Epidermal melanocyte (primary cell): ENCODE measurements around the gene HDAC4.

Experiments used
- DNase-seq: peaks from one replicate; pipeline ENCODE4 v3.0.0; 2011; ENCODE audit warnings: low spot score; ENCODE audit not compliant: insufficient read length

The HDAC4 gene

DNA sequence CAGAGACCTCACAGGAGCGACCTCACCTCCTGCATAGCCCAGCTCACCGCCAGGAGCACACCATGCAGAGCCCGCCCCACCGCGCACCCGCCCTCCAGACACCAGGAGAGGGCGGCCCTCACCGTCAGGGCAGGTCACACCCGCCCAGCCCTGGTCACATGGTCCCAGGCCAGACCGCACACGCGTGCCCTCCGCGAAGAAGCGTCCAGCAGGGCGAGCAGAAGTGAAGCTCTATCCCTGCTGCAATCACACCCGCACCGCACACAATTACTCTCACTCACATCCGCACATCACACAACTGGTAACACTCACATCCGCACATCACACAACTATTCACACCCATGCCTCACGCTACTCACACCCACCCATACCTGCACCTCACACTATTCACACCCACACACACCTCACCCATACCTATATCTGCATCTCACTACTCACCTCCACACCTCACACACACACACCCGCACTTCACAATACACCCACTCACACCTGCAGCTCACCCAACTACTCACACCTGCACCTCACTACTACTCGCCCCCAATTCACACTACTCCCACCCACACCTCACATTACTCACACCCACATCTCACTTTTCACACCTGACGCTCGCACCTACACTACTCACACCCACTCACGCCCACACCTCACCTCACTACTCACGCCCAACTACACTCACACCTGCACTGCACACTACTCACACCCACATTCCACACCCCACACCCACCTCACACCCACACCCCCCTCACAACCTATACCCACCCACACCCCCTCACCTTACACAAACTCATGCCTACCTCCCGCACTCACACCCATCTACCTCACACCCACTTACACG lies 242.0 kb downstream of the HDAC4 start:
- no peak for DNase-seq

DNA sequence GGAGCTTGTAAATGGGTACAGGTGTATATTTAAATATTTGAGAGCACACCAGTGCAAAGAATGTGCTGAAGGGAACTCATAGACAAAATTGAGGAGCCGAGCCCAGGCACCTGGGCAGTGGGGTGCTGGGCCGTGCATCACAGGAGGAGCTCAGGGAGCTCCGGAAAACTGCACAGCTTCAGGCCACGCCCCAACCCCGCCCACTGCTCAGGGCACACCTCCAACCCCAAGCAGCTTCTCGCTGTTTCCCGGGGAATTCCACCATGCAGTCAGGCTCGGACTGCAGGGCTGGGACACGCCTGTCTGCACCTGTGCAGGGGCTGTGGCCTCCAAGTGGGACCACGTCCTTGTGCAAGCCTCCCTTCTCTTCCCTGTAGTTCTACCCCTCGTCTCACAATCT lies 243.0 kb downstream of the HDAC4 start:
- no peak for DNase-seq

DNA sequence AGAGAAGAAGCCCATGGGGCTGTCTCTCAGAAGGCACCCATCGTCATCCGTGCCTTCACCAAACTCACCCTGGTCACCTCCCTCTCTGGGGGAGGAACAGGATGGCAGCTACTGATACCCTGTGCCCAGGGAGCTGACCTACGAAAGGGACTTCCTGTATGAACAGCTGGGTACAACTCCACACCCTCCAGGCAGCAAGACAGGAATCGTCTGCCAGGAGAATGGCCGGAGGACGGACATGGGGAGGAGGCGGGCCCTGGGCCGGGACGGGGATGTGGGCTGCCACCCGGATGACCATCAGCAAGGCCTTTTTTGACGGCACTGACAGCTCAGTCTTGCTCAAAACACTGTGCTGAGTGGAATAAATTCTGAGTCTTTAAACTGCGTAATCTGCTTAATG lies 243.6 kb downstream of the HDAC4 start:
- no peak for DNase-seq

DNA sequence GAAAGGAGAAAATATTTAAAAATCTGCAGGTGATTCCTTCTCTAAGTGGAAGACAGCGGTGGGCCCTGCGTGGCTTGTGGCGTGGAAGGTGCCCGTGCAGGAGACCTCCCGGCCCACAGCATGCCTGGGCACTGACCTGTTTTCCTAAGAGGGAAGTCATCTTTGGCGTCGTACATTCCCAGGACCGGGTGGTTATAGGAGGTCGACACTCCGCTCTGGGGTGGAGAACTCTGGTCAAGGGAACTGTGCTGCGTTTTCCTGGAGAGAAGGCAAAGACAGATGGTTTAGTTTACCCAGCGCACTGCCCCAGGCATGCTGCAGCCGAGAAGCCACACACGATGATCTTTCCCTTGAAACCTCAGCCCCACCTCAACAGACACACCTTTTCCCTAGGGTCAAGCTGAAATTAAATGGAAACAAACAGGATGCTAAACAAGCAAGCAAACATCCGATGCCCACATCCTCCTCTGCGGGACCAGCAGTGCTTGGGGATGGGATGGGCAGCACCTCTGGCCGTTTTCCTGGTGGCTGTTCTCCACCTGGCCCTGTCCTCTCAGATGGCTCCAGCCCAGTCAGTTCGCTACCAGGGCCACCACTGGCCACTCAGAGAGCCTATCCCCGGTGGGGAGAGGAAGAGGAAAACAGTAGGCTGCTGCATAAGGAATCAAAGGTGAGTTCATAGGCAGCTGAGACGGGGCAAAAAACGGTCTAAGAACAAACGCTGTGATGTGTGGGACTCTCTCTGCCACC lies 244.1 kb downstream of the HDAC4 start:
- DNase-seq, result no peak

DNA sequence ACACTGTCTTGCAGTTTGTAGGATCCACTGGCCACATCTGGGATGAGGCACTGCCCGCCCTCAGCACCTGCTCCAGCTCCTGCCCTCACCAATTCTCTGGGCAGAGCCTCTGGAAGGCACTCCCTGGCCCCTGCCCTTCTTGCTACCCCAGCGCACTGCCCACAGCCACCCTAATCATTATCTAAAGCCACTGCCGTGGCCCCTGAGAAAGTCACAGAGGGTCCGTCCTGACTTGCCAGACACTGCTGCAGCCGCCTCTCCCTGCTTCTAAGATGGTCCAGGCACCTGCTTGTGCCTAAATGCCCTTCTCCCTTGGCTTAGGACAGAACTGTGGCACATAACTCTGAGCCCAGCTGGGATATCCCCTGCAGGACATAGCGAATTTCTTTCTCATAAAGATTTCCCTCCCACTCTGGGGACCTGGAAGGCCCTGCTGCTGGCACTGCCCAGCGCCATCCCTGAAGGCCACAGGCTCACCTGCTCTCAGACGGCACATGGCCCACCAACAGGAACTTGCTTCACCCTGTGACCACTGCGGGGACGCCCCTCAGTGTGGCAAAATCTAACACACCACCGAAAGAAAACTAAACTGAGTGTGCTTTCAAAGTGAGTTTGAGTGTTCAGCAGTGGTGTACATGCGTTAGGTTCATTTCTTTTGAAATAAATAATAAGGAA lies 244.9 kb downstream of the HDAC4 start:
- no peak for DNase-seq

DNA sequence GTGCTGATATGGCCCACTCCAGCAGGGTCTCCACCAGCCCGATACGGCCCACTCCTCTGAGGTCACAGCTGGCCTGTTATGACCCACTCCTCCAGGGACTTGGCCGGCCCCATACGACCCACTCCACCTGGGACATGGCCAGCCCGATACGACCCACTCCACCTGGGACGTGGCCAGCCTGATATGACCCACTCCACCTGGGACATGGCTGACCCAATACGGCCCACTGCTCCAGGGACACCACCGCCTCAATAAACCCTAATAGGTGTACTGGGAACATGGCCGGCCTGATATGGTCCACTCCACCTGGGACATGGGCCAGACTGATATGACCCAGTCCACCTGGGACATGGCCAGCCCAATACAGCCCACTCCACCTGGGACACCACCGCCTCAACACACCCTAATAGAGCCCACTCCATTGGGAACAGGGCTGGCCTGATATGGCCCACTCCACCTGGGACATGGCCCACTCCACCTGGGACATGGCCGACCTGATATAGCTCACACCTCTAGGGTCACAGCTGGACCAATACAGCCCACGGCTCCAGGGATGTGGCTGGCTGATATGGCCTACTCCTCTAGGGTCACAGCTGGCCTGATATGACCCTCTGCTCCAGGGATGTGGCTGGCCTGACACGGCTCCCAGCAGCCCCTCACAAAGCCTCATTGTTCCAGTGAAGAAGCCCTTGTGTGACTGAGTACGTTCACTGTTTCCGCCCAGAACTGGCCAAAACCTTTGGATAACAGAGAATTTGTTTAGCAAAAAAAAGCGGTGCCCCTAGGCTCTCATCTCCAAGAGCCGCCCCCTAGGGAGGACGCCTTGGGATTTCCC lies 245.6 kb downstream of the HDAC4 start:
- peak; percentile 92 for DNase-seq

DNA sequence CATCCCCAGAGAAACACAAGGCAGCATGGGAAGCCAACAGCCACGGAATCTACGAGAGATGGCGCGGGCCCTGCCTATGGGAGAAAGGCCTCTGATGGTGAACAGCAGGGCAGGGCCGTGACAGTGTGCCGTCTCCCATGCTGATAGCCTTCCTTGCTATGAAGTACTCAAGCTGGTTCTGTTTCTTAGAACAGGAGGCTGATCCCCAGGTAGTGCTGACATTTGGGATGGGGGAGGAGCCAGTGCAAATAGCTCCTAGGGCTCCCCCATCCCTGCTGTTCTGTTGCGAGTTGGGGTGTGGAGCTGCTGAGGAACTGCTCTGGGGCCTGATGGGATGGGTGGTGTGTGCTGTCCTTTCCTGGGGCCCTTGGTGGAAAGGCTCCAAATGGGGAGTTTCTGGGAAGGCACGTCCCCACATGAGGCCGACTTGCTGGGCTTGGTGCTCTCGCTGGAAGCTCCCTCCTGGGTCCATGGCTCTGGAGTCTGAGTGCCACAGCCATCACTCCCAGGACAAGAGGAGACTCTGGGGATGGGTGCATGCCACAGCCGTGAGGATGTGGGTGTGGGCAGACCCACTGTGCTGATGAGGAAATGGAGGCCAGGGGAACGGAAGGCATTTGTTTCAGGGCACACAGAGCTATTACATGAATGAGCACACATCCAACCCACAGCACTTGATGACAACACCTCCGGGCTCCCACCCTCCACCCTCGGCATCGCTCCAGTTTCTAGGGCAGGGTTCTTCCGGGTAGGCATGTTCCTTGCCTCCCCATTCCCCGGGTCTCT lies 246.8 kb downstream of the HDAC4 start:
- DNase-seq, result no peak

DNA sequence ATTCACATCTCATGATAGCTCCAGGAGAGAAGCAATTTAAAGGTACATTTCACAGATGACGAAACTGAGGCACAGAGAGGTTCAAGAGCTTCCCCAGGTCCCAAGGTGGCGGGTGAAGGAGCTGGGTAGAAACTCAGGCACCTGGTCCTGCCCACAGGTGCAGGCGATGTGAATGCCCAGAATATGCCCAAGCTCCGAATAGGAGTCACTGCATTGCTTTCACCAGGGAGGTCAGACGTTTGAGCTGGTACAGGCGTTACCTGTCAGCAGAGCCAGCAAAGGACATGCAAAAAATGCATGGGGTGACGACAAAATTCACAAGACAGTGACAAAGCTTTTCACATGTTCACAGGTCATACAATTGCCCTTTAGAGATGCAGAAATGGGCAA lies 247.9 kb downstream of the HDAC4 start:
- no peak for DNase-seq

DNA sequence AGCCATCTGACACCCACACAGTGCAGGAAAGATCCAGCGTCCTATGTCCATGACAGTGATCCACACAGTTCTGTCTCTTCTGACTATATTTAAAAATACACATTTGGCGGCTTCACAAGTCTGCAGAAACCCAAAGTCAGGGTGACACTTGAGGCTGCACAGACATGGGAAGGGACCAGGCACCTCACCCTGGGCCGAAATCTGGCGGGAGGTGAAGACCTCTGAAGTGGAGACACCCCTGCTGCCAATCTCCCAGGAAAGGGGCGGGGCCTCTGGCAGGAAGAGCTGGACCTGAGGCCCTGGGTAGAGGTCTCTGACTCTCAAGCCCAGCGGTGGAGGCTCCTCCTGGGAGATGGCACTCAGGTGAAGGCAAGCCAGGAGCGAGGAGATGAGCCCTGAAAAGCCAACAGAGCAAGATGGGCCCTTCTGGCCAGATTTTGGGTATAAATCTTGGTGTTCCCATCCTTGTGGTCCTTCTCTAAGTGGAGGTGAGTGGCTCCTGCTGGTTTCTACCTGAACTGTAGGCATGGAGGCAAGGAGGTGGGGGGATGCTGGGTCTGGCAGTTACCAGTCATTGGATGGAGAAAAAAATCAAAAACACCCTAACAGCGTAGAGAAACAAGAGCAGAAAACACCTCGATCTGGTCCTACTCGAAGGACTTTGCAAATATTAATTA lies 248.4 kb downstream of the HDAC4 start:
- DNase-seq, result no peak

DNA sequence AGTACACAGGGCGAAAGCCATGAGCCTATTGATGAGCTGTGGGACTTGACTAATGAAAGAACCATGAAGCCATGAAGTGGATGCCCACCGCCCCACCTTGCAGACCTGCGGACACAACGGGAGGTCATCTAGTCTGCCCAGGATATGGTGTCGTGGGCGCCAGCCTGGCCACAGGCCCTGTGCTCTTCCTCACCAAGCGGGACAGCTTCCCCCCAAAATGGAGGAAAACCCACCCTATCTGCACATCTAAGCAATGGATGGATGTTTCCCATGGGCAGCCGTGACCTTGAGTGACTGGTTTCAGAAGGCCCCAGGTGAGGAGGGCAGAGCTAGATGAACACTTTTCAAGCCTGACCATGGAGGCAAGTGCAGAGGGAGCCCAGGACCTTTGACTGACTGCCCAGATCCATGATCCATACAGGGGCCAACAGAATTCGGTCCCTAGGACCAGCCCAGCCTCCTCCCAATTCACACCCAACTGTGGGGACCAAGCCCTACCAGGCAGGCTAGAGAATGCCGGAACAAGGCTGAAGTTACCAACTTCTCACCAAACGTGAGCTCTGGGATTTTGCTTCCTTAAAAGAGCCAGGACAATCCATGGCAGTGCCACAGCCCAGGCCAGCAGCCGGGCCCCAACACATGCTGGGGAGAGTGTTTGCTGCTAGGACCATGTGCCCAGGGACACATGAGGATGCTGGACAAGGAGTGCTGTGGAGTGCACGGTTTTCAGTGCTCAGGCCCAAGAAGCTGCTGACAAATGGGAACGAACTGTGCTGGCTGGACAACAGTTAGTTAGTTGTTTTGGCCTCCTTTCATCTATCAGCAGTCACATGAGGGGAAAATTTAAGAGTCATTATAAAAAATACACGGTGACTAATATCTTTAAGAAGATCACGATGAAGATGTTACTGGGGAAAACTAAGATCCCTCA lies 249.4 kb downstream of the HDAC4 start:
- no peak for DNase-seq

DNA sequence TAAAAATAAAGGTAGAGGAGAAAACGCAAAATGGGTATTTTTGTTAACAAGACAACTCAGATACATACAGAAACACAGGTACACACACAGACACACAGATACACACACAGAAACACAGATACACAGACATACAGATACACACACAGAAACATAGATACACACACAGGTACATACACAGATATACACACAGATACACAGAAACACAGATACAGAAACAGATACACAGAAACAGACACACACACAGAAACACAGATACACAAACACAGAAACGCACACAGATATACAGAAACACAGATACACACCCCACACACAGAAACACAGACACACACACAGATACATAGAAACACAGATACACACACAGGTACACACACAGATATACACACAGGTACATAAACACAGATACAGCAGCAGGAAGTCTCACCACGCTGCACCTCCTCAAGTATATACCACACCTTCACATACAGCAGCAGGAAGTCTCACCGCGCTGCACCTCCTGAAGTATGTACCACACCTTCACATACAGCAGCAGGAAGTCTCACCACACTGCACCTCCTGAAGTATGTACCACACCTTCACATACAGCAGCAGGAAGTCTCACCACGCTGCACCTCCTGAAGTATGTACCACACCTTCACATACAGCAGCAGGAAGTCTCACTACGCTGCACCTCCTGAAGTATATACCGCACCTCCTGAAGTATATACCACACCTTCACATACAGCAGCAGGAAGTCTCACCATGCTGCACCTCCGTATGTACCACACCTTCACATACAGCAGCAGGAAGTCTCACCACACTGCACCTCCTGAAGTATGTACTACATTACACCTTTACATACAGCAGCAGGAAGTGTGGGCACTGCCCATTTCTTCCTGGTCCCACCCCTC lies 250.5 kb downstream of the HDAC4 start:
- DNase-seq, result no peak

DNA sequence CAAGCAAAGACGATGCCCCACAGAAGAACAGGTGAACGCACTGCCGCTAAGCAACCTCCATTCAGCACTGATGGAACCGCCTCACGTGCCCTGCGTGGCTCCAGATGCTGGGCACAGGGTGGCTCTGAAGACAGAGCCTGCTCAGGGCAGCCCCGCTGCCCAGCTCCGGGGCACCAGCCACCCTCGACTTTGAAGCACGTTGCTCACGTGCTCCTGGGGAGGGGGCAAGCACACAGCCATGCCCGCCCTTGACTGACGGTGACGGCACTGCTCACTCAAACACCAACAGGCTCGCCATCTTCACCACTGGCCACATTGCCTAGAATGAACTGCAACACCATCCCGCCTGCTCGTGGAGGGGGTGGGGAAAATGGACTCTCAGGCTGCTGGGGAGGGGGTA lies 251.3 kb downstream of the HDAC4 start:
- no peak for DNase-seq

DNA sequence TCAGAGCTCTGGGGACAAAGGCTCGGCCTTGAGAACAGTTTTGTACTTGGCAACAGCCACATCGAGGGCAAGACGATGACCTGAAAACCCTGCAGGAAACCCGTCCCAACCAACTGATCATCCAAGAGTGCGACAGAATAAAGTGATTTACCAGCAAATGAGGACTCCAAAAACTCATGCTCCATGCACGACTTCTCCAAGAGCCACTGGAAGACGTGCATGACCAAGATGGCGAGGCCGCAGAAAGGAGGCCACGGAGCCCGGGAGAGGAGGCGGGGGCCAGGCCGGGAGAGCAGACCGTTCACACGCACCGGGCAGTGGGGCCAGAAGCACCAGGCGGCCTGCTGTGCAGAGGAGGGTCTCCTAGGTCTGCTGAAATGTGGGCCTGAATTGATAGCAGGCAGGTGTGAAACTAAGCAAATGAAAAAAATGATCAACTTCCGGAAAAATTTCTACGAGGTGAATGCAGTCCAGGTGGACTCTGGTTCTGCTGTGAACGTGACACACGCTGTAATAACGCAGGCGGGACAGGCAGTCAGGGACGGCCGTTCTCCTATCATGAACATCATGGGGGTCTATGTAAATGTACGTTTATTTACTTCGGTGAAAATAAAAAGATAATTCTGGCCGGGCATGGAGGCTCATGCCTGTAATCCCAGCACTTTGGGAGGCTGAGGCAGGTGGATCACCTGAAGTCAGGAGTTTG lies 252.2 kb downstream of the HDAC4 start:
- DNase-seq, result no peak

DNA sequence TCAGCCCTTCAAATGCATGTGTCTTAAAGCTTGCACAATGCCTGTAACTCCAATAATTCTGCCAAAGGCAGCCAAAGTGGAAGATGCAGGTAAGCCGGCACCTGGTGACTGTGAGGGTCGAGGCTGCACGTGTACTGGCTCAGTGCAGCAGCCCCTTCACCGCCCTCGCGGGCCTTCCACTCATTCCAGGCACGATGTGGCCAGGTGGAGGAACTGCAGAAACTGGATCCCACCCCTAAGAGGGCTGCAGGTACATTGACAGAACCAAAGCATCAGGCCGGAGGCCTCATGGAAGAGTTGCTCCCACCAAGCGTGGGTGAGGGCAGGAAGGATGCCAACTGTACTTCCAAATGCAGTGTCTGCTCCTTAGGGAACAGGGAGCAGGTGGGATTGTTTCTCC lies 253.4 kb downstream of the HDAC4 start:
- DNase-seq, result no peak

DNA sequence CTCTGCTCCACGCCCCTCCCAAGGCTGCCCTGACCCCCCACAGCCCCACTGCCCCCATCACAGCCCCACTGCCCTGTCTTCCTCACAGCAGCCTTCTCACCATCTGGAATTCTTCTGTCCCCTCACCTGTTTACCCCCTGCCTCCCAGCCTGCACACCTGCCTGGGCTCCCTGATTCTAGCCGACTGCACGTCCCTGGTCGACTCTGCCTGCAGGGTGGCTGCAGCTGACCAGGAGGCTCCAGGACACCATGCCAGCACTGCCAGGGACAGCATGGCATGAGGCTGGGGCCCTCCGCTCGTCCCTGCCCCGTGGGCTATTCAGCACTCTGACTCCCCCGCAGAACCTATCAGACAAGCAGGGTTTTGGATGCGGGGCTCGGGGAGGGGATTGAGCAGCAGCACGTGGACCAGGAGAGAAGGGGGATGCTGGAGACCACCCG lies 254.1 kb downstream of the HDAC4 start:
- no peak for DNase-seq

DNA sequence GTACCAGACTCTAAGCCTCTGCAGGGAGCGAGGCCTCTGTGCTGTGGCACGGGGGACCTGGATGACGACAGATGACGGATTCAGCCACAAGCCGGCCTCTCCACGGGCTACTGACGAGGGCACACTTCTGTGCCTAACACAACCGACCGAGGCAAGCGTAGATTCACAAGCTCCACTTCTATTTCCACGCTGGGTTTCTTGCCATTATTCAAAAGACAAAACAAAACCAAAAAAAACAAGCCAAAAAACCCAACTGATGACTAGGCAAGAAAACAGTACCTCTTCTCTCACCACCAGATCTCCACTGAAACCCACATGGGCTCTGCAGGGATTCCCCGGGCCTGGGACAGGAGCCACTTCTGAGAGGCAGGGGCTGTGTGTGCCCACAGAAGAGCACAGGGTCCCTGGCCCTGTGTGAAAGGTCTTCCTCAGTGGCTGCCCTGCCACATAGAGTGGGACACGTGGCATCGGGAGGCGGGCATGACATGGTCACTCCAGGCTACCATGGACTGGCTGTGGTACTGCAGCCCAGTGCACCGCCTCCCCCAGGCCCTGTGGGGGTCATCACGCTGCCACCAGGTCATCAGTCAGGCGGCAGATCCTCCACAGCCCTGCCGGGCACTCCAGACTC lies 254.7 kb downstream of the HDAC4 start:
- DNase-seq, result no peak

DNA sequence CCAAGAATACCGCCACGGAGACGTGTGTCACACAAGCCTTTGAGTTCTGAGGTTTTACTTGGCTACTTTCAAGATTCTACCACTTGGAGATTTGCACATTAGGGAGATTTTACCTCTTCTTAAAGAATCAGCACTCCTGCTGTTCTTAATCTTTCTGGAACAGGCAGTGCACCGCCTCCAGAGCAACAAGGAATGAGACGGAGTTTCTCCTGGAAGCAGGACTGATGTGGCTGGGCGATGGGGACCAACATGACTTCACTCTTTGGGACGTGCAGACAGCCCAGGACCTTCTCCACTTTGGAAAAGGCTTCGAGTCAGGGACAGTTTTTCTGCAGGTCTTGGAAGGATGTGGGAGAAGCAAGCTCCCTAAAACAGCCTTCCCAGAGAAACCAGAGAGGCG lies 255.2 kb downstream of the HDAC4 start:
- DNase-seq, result no peak
